NCI-H774 (cell line): Measurements from ENCODE around the gene KLK13.

Source experiments
- DNase-seq: peaks from one replicate; lab custom pipeline; 2025; lab: John Stamatoyannopoulos, UW

Gene KLK13, protein sequence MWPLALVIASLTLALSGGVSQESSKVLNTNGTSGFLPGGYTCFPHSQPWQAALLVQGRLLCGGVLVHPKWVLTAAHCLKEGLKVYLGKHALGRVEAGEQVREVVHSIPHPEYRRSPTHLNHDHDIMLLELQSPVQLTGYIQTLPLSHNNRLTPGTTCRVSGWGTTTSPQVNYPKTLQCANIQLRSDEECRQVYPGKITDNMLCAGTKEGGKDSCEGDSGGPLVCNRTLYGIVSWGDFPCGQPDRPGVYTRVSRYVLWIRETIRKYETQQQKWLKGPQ

DNA sequence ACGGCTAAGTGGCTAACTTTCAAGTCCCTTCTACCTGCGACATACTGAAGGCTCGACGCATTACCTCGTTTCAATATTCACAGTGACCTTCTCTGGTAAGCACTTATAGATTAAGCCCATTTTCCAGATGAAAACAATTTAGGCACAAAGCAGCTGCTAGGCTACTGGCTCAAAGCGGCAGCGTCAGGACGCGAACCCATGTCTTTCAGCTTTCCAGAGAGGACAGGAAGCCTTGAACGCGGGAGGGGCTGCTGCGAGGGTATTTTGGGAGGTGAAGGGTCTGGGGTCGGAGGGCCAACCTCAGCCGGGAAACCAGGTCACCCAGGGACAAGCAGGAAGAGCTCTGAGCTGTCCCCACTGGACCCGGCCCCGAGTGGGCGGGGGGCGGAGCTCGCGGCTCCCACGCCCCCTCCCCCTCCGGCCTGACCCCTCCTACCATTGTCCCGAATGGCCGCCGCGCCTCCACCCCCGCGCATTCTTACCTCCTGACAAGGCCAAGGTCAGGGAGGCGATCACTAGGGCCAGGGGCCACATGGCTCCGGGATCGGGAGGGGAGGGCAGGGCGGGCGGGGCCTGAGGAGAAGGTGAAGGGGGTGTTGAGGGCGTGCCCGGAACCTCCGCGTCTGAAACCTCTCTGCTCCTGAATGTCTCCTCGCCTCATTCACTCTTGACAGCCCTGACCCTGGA is at the start of gene KLK13:
KLK13 (minus strand) TSS at position 559 of the 687 bp plus-strand sequence; CDS start at position 534, 25 bp downstream.
- no peak for DNase-seq

DNA sequence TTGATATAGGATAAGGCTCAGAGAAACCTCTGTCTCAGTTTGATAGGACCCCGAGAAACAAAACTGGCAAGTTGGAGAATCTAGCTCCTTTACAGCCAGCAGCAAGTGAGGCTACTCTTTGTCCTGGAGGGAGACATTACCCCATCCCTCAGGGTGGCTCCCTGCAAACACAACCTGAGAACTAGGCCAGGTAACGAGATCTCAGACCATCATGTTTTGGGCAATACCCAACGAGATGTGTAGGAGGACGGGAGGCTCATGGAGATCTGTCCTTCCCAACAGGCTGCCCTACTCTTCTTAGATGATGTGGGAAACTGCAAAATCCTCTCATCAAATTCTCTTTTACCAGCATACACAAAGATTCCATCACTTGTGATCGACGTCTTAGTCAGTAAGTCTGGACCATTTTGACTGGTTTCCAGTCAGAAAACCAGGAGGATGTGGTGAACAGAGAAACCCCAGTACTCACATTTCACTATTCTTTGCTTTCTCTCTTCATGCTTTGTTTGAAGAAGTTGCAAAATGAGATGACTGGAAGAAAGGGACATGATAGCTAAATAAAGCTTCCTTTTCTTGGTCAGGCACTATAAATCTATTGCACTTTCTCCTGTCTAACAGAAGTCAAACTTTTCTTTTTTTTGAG is 49.3 kb upstream of the KLK13 start:
- no peak for DNase-seq

DNA sequence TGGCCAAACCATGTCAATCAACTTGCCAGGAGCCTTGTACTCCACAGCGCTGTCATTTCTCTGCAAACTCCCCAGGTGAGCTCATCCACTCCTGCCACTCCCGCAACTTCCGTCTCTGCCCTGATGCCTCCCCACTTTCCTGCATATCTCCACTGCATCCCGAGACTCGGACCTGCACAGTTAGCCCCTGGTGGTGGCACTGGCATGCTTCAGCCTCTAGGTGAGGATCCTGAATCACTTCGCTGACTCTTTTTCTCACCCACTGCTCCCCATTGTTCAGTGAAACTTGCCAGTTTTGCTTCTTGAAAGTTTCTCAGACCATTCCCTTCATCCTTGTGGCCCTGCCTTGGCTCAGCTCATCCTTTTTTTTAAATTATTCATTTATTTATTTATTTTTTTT is 46.7 kb upstream of the KLK13 start:
- DNase-seq = no peak

DNA sequence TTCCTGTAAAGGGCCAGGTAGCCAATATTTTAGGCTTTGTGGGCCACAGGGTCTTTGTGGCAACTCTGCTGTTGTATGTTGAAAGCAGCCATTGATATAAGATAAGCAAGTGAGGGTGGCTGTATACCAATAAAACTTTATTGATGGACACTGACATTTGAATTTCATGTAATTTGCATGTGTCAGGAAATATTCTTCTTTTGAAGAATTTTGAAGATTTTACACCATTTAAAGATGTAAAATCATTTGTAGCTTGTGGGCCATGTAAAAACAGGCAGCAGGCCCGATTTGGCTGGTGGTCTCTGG is 45.7 kb upstream of the KLK13 start:
- no peak for DNase-seq

DNA sequence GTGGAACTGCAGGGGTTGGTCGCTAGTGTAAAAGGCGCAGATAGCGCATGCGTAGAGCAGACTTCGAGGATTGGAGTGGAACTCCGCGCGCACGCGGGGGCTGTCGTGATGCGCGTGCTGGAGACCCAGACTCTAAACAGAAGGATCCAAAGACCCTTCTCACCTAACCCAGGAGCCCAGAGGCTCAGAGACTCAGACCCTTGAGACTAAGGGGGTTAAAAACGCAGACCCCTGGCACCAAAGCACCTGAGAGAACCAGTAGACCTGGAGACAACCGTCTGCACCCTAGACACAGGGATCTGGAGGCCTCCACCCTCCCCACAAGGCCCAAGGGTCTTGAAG is 43.9 kb upstream of the KLK13 start:
- DNase-seq = no peak

- peak; percentile 98 for DNase-seq
Measured at GRCh38 chr19:51108066-51108804, 43.3 kb upstream of the KLK13 start, which contains the start of gene CTU1. Gene CTU1 (minus strand): TSS chr19:51108409. CDS start chr19:51104569, 3,840 bp downstream.

GRCh38 chr19:51107406-51108065 is 42.6 kb upstream of the KLK13 start:
- no peak for DNase-seq

- no peak for DNase-seq
Measured at GRCh38 chr19:51103926-51104341, 39.0 kb upstream of the KLK13 start.

DNA sequence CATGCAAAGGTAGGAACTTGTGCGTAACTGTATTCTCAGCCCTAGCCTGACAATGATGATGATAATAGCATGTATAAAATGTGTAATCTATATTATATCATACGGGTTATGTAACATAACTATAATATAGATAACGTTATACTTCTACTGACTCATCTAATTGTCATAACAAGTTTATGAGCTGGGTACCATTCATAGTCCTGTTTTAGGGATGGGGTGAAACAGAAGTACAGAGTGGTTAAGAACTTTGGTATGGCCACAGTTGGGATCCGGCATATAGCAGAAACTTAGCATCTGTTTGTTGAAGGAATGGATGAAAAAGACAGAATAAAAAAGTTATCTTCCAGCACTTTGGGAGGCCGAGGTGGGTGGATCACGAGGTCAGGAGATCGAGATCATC is 38.1 kb upstream of the KLK13 start:
- no peak for DNase-seq

GRCh38 chr19:51101171-51101865 is 36.4 kb upstream of the KLK13 start:
- DNase-seq = no peak

- DNase-seq = no peak
Measured at GRCh38 chr19:51100601-51101000, 35.7 kb upstream of the KLK13 start.

DNA sequence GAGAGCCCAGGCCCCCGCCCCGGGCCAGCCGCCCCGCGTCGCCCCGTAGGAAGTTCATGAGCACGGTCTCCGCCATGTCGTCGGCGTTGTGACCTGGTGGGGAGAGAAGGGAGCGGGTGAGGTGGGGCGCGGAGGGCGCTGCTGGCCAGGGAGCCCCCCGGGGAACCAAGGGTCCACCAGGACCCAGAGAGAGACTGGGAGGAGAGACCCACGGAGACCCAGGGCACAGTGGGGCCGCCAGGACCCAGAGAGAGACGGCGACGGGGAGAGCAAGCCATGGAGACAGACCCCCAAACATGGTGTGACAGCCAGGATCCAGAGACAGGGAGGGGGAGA is 34.1 kb upstream of the KLK13 start:
- no peak for DNase-seq

DNA sequence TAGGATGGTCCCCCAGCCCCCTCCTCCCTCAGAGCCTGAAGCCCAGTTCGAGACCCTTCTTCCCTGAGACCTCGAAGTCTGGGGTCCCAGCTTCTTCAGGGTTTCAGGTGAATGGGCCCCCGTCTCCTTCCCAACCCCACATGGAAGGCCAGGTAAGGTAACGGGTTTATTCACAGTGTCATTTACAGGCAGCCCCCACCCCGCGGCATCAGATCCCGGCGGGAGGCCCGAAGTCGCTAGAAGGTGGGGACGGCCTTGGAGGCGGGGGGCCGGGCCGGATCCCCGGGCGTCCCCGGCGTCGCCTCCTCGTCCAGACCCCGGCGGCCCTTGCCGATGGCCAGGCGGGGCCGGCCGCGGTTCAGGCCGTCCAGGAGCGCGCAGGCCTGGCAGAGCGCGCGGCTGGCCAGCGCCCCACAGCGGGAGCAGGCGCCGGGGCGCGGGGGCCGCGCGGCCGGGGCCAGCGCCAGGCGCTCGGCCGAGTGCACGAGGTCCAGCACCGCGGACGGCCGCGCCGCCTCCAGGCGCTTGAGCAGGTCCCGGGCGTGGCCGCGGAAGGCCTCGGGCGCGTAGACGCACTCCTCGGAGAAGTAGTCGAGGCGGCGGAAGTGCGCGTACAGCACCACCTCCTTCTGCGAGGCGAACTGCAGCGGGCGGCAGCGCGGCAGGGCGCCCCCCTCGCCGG is 33.6 kb upstream of the KLK13 start:
- DNase-seq = no peak

- no peak for DNase-seq
Measured at GRCh38 chr19:51097796-51098195, 32.9 kb upstream of the KLK13 start.

- peak; percentile 30 for DNase-seq
Measured at GRCh38 chr19:51097166-51097738, 32.4 kb upstream of the KLK13 start.

DNA sequence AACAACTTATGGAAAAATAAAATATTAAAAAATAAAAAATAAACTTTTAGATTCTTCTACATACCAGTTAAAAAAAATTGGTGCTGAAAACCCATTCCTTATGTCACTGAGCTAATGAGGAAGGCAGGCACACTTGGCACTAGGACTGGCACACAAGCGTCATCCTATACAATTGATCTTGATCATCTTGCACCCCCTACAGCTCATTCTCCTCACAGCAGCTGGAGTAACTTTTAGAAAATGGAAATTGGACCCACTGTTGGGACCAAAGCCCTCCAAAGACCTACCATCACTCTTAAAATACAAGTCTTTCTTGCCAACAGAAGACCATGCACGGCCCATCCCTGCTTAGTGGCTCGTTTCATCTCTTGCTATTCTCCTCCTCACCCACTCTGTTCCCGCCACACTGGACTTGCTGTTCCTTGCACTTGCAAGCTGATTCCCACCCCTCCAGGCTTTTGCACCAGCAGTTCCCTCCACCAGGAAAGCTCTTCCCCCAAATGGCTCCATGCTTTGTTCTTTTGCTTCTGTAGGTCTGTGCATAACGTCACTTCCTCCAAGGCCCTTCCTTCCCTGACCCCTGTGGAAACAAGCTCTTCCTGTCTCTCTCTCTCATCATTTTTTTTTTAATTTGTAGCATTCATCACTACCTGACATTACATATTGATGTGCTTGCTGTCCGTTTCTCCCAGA is 31.7 kb upstream of the KLK13 start:
- no peak for DNase-seq

GRCh38 chr19:51094696-51095279 is 29.9 kb upstream of the KLK13 start:
- peak; percentile 6 for DNase-seq

DNA sequence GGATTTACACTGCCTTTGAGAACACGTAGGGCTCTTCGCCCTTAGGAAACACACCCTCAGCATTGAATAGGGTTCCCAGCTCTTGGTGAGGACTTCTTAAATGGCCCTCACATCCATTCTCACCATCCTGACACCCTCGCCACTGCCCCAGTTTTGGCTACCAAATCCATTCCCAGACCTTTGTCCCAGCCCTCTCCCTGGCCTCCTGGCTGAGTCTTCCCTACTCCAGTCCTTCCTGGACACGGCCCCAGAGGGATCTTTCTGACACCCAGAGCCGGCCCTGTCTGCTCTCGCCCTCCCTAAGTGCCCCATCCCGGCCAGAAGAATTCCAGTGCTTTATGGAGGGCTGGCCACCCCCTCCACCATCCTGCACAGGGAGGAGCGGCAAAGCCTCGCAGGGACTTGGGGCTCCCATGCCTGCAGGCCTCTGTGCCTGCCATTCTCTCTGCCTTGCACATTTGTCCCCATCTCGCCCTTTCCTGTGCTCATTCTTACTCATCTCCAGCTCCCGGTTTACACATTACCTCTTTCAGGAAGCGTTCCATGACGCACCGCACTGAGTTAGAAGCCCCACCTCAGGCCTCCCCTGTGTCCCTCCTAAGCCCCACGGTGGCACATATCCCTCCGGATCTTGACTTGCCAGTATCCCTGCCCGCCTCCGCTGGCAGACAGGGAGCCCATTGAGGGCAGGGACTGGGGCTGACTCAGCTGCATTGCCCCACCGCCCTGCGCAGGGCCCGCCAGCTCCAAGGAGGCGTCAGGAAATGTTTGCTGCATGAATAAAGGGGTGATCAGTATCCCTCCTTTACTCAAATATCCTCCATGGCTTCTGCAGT is 28.8 kb upstream of the KLK13 start:
- no peak for DNase-seq

GRCh38 chr19:51093101-51093500 is 28.2 kb upstream of the KLK13 start:
- no peak for DNase-seq
